OCI-LY1 (cell line): ENCODE measurements around the gene VSIR.

ENCODE experiments used
- EZH2 ChIP-seq: fragments of 200-600 bp; sonication (generic), shearing (Covaris generic); IDR thresholded peaks from 2 replicates; pipeline ENCODE4 v1.8.0; 2017; ENCODE audit warnings: borderline replicate concordance, mixed run types, mild to moderate bottlenecking, antibody characterized with exemption, low read length, moderate library complexity, mixed read lengths
- TF ChIP-seq, protein P1 (sequence below): fragments of 200-600 bp; sonication (generic), shearing (Covaris generic); IDR thresholded peaks from 2 replicates; pipeline ENCODE4 v1.5.1; 2017; ENCODE audit warnings: mild to moderate bottlenecking, antibody characterized with exemption, low read length, moderate library complexity, mixed read lengths

DNA sequence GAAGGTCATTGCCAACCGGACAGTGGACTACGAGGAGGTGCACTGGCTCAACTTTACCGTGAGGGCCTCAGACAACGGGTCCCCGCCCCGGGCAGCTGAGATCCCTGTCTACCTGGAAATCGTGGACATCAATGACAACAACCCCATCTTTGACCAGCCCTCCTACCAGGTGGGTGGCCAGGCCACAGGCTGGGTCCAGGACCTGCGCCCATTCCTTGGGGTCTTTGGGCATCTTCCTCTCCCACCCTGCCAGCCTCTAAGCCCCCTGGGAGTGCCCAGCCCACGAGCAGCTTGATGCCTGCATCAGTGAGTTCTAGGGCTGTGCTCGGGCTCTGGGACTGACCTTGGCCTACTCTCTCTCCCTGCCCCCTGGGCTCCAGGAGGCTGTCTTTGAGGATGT lies 25.8 kb upstream of the VSIR start:
- TF ChIP-seq, protein P1, sequence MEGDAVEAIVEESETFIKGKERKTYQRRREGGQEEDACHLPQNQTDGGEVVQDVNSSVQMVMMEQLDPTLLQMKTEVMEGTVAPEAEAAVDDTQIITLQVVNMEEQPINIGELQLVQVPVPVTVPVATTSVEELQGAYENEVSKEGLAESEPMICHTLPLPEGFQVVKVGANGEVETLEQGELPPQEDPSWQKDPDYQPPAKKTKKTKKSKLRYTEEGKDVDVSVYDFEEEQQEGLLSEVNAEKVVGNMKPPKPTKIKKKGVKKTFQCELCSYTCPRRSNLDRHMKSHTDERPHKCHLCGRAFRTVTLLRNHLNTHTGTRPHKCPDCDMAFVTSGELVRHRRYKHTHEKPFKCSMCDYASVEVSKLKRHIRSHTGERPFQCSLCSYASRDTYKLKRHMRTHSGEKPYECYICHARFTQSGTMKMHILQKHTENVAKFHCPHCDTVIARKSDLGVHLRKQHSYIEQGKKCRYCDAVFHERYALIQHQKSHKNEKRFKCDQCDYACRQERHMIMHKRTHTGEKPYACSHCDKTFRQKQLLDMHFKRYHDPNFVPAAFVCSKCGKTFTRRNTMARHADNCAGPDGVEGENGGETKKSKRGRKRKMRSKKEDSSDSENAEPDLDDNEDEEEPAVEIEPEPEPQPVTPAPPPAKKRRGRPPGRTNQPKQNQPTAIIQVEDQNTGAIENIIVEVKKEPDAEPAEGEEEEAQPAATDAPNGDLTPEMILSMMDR, result no peak
- TF ChIP-seq EZH2, result no peak
